ENCODE data around the gene MTHFD1L.
A peak's percentile ranks its signal among the peaks of the same experiment; 100 is the strongest.

Gene MTHFD1L

DNA sequence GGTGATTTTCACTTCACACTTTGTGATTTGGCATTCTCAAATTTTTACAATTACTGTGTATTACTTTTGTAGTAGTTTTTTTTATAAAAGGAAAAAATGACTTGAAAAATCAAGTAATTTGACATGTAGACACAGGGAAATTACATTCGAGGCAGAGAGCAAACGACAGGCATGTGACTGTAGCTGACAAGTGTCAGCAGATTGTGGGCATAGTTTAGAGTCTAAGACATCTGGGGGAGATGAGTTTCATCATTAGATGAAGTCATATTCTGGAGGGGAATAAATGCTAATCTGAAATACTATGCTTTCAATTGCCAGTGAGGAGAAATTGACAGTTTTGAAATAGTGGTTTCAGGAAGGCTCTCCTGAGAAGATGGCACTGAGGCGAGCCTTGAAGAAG, 126.0 kb downstream of the MTHFD1L start:
- no peak for DNase-seq (ENCODE audit: low read depth in 2 of 2)

DNA sequence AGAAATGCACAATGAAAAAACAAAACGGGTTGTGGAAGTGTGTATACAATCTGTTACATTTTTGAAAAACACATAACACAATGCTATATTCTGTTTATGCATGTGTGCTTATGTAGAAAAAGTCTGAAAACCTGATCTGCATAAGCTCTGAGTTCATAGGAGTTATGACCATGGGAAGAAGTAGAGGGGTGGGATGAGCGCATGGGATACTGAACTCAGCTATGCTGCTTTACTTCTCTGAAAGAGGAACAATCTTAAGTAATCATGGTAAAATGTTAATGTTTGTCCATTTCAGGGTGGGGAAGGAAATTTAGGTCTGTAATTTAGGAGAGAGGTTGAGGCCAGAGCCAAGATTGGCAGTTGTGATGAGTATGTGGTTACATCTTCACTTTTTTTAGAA, 126.8 kb downstream of the MTHFD1L start:
- no peak for DNase-seq (ENCODE audit: low read depth in 2 of 2)

DNA sequence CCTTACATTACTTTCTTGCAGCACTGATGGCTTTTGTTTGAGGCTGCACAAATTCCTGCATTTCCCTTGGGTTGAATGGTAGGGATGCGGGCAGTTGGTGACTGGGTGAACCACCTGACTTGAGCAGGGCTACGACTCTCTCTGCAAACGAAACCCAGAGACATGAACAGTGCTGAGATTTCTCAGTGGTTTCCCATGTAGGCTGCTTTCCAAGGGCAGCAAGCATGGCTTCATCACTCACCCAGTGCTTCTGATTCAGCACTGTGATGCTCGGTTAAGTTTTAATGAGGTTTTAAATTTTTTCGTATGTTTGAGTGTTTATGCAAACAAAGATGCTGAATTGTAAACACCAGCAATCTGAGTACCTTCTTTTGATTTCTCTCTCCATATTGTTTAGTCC, 127.2 kb downstream of the MTHFD1L start:
- DNase-seq (ENCODE audit: low read depth in 2 of 2) = no peak

DNA sequence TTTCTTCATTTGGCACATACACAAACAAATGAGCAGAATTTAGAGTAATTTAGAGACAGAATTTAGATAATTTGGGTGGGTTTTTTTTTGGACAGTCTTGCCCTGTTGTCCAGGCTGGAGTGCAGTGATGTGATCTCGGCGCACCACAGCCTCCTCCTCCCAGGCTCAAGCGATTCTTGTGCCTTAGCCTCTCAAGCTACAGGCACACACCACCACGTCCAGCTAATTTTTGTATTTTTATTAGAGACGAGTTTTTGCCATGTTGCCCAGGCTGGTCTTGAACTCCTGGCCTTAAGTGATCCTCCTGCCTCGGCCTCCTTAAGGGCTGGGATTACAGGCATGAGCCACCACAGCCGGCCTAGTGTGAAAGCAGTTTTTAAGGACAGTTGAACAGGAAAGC, 127.8 kb downstream of the MTHFD1L start:
- no peak for DNase-seq (ENCODE audit: low read depth in 2 of 2)

DNA sequence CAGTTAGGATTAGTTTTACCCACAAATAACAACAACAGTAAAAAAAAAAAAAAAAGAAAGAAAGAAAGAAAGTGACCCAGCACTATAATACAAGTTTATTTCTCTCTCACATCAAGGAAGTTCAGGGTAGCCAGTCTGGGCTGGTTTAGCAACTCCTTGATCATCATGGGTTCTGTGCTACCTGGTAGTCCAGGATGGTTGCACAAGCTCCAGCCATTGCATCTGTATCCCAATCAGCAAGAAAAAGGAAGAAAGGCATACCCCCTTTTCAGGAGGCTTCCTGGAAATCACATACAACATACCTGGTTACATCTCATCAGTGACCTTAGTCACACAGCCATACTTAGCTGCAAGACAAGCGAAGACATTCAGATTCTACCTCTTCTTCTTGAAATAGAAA, 128.5 kb downstream of the MTHFD1L start:
- no peak for DNase-seq (ENCODE audit: low read depth in 2 of 2)

DNA sequence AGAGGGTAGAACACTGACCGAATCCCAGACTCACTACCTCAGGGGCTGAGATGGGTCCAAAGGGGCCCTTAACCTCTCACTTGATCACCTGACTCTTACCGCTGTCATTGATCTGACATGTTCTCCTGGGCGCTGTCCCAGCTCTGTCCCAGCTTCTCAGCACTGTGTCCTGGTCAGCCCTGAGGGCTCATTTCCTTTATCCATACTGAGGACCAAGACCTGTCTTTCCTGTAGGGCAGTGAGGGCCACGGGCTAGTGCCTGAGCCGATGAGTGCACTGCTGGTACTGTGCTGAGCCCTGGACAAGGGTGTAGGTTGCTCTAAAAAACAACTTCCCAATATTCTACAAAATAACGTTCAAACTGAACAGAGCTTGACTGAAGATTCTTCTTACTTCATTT, 131.5 kb downstream of the MTHFD1L start:
- DNase-seq (ENCODE audit: low read depth in 2 of 2) = no peak

DNA sequence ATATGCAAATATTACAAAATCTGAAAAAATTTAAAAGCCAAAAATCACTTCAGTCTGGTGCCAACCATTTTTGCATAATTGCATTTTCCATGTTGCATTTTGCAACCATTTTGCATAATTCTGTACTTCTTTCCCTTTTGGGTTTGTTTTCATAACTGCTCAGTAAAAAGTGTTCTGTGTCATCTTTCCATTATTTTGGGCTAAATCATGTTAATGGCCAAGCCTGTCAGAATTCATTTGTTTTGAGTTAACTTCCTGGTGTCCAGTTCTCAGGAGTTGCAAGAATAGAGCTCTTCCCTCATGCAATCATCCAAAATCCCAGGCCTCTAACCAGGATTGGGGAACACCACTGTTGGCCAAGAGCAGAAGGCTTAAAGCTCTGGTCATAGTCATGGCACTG, 133.6 kb downstream of the MTHFD1L start:
- DNase-seq (ENCODE audit: low read depth in 2 of 2) = no peak

DNA sequence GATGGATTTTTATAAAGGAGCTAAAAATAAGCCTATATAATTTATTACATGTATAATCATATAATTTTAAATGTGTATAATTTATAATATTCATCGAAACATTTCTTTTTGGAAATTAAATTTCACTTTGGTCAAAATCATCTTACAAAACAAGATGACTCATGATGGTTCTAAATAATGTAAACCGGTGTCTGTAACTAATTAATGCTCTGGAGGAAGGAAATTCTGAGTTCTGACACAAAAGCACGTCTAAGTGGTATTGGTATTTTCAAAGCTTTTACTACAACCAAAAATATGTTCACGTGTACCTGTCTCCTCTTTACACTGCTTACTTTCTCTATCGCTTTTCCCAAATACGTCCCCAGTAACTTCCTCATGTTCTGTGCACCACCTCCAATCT, 134.1 kb downstream of the MTHFD1L start:
- DNase-seq (ENCODE audit: low read depth in 2 of 2) = no peak

DNA sequence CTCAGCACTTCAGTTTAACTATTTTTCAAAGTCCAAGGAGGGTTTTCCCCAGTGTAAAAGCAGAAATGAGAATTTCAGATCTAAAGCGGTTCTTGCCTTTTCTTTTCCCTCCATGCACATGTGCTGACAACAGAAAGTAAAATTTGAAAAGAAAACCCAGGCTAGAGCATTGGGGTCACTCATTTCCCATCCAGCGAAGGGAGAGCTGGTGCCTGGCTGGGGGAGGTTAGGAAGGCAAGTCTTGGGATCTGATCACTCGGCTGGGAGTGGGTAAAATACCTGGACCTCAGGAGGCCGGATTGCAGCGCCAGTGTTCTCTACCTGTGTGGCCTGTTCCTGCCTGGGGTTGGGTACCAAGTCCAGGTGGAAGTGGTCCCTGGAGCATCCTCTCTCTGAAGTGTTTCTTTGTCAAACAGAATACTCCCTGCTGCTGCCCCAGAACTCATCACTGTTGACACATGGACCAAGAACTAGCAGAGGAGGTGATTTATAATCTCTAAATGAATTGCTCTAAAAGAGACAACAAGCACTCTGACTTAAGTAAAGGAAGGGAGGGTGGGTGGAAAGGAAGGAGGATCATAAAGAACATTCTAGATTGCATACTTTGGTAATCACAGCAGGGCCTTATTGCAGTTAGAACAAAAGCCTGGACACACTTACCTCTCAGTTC, 136.0 kb downstream of the MTHFD1L start:
- DNase-seq (ENCODE audit: low read depth in 2 of 2) = no peak

DNA sequence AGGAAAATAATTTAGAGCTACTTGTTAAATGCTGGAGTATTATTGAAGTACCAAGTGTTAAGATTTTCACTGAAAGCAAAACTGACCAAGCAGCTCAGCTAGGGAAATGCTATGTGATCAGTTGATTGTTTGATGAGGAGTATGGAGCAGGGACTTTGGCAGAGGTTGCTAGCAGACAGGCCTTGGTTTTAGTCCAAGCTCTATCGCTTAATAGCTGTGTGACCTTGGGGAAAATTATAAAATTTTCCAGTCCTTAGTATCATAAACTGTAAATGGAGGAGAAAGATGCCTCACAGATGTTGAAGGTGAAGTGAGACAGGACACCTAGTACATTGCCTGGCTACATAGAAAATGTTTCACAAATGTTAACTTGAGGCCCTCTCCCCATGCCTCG, 136.6 kb downstream of the MTHFD1L start:
- DNase-seq (ENCODE audit: low read depth in 2 of 2) = no peak

DNA sequence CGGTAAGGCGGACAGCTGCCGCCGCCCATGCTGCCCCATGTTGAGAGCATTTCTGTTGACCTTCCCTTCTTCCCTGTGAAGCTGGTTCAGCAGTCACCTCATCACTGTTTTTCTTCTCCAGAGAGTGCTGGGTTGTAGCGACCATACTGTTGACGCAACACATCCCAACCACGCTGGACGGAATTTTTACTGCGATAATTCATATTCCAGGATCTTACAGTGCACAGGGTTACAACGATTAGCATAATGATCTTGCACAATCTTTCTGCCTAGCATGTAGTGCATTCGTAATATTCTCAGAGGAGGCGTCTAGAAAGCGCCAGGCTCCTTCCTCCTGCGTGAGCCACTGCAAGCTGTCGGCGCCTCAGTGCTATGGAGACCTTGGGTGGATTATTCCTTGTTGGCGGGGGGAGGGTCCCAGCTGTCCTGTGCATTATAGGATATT, 137.0 kb downstream of the MTHFD1L start:
- no peak for DNase-seq (ENCODE audit: low read depth in 2 of 2)

DNA sequence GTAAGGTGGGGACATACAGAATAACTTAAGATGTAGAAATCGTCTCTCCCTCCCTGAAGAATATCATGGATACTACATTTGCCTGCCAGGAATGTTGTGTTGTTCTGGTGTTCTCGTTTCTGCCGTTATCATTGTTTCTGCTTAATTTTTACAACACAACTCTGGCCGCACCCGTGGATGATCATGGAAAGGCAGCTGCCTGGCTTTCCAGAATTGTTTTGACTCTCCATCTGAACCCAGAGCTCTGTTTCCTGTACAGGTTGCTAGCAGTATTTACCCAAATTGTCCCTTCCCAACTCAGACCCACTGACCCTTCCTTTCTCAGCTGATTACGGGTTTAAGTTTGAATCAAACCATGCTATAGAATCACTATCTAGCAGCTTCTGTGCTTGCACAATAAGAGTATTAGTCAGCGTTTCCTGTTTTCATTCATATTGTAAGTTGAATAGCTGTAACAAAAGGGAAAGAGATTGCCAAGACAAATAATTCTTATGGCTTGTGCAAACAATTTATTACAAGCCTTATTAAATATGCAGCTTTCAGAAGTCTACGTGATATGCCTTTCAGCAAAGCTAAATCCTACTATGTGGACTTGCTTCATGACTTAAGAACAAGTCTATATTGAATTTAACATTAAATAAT, 139.0 kb downstream of the MTHFD1L start:
- DNase-seq (ENCODE audit: low read depth in 2 of 2) = no peak

DNA sequence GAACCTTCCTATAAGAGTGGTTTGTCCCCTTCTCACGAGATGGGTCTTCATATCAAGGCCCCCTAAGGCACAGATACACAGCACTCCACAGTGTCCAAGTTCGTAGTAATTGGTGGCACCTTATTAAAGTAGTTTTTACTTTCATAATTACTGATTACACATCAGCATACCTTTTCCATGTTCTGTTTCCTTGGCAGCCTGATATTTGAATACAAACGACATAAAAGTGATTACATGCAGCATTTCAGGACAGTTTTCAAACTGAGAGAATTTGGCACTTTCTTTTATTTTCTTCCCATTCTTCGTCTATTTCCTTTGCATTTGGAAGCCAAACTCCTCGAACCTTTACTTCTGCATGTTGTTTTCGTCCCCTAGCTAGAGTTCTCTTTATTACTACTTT, 139.7 kb downstream of the MTHFD1L start:
- DNase-seq (ENCODE audit: low read depth in 2 of 2) = no peak

DNA sequence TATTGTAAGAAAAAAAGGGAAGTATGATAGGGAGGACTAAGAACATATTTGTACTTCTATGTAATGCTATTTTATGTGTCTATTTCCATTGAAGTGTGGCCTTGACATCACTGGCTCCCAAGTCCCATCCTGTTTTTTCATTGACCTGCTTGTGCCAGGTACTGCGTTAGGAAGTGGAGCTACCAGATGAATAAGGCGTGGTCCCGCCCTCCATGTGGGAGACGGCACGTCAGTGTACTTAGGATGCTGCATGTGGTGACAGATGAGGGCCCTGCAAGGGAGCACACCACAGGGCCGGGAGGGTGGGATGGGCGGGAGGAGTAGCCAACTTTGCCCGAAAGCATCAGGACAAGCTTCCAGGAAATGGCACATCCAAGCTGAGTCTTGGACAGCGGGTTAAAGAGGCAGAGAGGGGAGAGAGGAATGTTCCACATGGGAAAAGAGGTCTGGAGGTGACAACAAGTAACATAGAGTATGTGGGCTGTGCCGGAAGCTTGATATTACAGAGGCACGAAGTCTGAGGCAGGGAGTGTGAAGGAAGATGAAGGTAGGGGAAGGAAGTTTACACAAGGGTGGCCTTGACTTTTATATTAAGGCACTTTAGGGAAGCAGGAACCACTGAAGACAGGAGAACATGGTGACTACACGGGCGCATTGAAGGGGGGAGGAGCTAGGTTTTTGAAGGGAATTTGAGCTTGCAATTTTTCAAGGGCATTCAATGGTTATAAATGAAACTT, 140.6 kb downstream of the MTHFD1L start:
- no peak for DNase-seq (ENCODE audit: low read depth in 2 of 2)

DNA sequence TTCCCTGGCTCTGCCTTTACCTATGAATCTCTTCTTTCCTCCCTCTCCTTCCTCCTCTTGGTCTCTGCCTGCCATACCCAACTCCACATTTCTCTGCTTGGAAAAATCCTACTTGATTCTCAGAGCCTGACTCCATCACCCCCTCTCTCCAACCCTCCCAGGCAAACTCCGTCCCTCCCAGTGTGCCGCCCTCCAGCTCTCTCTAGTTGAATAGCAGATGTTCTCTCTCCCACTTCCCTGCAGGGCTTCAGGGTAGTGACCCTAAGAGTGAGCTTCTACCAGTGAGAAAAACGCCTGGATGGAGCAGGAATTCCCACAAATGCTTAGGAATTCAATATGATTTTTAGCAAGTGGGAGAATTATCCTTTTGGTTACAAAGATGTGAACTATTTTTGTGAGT, 141.6 kb downstream of the MTHFD1L start:
- DNase-seq (ENCODE audit: low read depth in 2 of 2) = no peak

DNA sequence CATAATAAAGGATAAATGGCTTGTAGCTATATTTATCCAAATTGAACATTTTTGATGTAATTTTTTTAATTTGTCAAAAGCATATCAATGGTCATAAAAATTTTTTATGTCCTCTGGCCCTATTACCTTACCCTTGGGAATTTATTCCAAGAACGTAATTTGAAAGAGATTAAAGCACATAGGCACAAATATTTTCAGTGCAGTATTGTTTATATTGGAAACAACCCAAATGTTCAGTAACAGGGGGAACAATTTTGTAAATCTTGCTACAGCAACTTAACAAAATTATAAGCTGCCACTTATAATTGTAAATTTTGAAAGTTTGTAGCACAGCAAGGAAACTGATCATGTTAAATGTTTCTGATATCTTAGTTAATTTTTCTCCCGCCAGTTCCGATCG, 142.4 kb downstream of the MTHFD1L start:
- no peak for DNase-seq (ENCODE audit: low read depth in 2 of 2)

DNA sequence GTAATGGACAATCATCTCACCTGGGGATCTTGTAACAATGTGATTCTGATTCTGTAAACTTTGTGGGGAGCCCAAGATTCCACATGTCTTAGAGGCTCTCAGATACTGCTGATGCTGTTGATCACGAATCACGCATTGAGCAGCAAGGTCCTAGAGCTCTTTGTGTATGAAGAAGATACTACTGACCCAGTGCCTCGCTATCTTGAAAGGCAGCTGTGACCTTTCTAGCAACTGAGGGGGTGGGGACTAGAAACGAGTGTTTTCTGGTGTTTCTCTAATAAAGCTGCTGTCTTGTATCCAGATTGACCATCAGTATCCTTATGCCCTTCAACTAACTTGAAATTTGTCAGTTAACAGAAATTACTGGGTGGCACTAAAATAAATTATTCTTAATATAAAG, 142.9 kb downstream of the MTHFD1L start:
- no peak for DNase-seq (ENCODE audit: low read depth in 2 of 2)

DNA sequence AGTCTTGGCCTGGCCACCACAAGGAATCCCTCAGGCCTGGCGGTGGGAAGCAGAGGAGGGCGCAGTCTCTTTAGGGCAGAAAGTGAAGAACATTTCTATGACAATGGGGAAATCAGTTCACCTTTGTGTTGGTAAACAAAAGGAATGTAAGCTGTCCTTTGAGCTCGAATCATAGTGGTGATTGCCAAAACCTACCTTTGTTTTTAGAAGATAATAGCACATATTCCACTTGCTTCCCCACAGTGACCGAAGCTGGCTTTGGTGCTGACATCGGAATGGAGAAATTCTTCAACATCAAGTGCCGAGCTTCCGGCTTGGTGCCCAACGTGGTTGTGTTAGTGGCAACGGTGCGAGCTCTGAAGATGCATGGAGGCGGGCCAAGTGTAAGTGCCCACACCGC, 144.1 kb downstream of the MTHFD1L start:
- no peak for DNase-seq (ENCODE audit: low read depth in 2 of 2)

DNA sequence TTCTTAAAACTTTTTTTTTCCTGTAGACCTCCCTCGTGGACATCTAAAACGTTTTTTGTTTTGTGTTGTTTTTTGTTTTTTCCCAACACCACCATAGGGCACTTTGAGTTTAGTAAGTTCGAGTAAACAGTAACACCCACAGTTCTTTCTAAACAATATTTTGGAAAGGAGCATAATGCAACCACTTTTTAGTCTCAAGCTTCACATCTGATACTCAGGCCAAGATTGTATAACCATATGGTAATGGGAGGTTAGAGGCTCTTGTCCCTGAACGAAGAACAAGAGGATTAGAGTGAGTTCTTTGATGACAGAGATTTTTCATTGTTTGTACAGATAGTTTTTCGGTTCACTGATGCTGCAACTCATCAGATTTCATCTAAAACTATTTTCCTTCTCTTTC, 144.6 kb downstream of the MTHFD1L start:
- no peak for DNase-seq (ENCODE audit: low read depth in 2 of 2)

DNA sequence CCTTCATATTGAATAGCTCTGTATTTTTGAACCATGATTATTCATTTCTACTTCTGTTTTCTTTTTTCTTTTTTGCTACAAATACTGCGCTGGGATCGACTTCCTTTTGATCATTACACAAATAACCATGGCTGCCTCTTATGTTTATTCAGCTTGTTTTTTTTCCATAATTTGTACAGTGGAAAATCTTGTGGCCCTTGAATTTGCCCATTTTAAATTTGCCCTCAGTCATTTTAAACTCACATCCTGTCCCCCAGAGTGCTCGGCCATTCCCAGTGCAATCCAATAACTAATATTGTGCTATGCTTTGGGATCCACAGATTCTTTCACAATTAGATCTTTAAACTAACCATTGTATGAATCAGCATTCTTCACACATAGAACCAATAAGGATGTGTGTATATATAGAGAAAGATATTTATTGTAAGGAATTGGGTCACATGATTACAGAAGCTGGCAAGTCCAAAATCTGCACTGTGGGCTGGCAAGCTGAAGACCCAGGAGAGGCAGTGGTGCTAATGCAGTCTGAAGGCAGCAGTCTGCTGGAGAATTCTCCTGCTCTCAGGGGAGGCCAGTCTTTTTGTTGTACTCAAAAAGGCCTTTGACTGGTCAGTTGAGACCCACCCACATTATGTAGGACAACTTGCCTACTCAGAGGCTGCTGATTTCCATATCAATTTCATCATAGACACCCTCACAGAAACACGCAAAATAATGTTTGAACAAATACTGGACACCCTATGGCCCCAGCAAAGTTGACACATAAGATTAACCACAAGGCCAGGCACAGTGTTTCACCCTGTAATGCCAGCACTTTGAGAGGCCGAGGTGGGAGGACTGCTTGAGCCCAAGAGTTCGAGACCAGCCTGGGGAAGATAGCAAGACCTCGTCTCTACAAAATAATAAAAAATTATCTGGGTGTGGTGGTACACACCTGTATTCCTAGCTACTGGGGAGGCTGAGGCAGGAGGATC, 147.1 kb downstream of the MTHFD1L start:
- DNase-seq (ENCODE audit: low read depth in 2 of 2) = no peak

DNA sequence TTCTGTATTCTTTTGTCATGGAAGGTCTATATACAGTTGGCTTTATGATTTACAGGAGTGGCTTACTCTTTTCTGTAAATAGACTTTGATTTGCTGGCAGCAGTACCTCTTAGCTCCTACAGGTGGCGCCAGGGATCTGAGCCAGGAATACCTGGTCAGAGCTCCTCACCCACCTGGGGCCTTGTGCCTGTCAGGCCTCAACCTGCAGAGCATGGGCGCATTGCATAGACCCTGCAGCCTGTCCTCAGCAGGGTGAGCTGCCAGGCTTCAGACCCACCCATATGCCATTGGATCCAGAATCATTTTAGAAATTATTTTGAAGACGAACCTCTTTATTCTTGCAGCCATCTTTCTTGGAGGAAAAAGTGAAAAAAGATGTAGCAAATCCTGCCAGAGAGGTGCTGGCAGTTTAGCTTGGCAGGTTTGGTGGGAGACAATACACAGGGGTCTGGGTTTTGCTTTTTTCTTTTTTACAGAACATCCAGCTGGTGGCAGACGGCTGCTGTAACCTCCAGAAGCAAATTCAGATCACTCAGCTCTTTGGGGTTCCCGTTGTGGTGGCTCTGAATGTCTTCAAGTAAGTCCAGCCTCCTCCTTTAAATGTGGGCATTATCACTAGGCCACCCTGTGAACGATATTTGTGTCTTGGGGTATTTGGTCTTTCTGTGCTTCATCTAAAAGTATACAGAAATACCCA, 149.1 kb downstream of the MTHFD1L start:
- DNase-seq (ENCODE audit: low read depth in 2 of 2) = peak; percentile 5 to 24
